HG03342 (cell line): ENCODE results near the gene CCKAR.

ENCODE experiments used
- ATAC-seq: cut with Tn5 transposase; IDR thresholded peaks from one replicate; pipeline ENCODE4 v1.9.1; 2021; ENCODE audit warnings: mild to moderate bottlenecking, moderate library complexity; ENCODE audit not compliant: unreplicated experiment

The CCKAR gene

GRCh38 chr4:26462874-26463273 is 27.4 kb downstream of the CCKAR start:
- ATAC-seq: no peak

GRCh38 chr4:26459756-26460530 is 30.3 kb downstream of the CCKAR start:
- no peak for ATAC-seq

GRCh38 chr4:26459054-26459755 is 31.1 kb downstream of the CCKAR start:
- no peak for ATAC-seq

- no peak for ATAC-seq
Observed at GRCh38 chr4:26458157-26458561, 32.1 kb downstream of the CCKAR start.

- ATAC-seq: no peak
Observed at GRCh38 chr4:26457412-26457811, 32.9 kb downstream of the CCKAR start.

GRCh38 chr4:26455571-26455970 is 34.7 kb downstream of the CCKAR start:
- ATAC-seq: no peak

GRCh38 chr4:26454961-26455360 is 35.3 kb downstream of the CCKAR start:
- no peak for ATAC-seq

GRCh38 chr4:26452565-26453531 is 37.4 kb downstream of the CCKAR start:
- no peak for ATAC-seq

- ATAC-seq: no peak
Observed at GRCh38 chr4:26451597-26451996, 38.7 kb downstream of the CCKAR start.

- ATAC-seq: no peak
Observed at GRCh38 chr4:26450418-26450817, 39.9 kb downstream of the CCKAR start.

GRCh38 chr4:26447378-26447777 is 42.9 kb downstream of the CCKAR start:
- no peak for ATAC-seq

- no peak for ATAC-seq
Observed at GRCh38 chr4:26441771-26442170, 48.5 kb downstream of the CCKAR start.

- no peak for ATAC-seq
Observed at GRCh38 chr4:26441102-26441501, 49.2 kb downstream of the CCKAR start.

- no peak for ATAC-seq
Observed at GRCh38 chr4:26434030-26434639, 56.1 kb downstream of the CCKAR start.

- no peak for ATAC-seq
Observed at GRCh38 chr4:26433556-26433955, 56.7 kb downstream of the CCKAR start.

GRCh38 chr4:26432419-26432818 is 57.9 kb downstream of the CCKAR start:
- ATAC-seq: no peak

GRCh38 chr4:26431461-26432180 is 58.7 kb downstream of the CCKAR start:
- ATAC-seq: no peak
